ENCODE data around the gene CAPSL.

CAPSL gene

DNA sequence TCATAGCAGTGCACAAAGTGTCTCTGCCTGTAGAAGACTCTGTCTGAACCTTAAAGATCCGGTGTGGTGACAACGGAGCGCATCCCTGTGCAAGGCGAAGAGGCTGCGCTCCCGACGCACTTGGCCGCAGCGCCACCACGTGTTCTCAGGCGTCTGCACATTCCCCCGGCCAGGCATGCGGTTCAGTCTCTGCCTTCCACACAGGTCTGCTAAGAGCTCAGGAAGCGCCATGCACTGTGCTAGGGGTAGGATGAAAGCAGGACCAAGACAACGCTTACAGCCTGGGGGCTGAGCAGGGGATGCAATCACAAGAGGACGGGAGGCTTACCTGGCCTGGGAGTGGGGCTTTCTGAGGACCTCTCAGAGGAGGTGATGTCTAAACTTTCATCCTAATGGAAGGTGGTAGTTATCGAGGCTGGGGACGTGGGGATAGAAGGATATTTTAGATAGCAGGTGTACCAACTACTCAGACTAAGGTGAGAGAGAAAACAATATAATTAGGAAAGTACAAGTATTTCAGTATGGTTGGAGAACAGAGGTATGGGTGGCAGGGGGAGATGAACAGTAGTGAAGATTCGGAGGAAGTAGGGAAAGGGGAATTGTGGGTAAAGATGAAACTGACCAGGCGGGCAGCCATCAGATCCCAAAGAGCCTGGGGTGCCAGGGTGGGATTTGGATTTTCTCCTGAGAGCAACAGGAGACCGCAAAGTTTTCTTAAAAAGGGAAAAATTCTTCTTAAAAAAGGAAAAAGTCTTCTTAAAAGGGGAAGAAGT lies 13.3 kb downstream of the CAPSL start:
- no peak overlapping the region for H3K4me3 ChIP-seq (ENCODE audit: low read depth, low read length)
- peak; percentile 89 for DNase-seq (ENCODE audit: low read depth)
- TF ChIP-seq, protein P1, sequence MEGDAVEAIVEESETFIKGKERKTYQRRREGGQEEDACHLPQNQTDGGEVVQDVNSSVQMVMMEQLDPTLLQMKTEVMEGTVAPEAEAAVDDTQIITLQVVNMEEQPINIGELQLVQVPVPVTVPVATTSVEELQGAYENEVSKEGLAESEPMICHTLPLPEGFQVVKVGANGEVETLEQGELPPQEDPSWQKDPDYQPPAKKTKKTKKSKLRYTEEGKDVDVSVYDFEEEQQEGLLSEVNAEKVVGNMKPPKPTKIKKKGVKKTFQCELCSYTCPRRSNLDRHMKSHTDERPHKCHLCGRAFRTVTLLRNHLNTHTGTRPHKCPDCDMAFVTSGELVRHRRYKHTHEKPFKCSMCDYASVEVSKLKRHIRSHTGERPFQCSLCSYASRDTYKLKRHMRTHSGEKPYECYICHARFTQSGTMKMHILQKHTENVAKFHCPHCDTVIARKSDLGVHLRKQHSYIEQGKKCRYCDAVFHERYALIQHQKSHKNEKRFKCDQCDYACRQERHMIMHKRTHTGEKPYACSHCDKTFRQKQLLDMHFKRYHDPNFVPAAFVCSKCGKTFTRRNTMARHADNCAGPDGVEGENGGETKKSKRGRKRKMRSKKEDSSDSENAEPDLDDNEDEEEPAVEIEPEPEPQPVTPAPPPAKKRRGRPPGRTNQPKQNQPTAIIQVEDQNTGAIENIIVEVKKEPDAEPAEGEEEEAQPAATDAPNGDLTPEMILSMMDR (IDR thresholded peaks at IDR 0.05; ENCODE audit: insufficient read depth, low read depth, low read length, missing control alignments), result peak; percentile 82

DNA sequence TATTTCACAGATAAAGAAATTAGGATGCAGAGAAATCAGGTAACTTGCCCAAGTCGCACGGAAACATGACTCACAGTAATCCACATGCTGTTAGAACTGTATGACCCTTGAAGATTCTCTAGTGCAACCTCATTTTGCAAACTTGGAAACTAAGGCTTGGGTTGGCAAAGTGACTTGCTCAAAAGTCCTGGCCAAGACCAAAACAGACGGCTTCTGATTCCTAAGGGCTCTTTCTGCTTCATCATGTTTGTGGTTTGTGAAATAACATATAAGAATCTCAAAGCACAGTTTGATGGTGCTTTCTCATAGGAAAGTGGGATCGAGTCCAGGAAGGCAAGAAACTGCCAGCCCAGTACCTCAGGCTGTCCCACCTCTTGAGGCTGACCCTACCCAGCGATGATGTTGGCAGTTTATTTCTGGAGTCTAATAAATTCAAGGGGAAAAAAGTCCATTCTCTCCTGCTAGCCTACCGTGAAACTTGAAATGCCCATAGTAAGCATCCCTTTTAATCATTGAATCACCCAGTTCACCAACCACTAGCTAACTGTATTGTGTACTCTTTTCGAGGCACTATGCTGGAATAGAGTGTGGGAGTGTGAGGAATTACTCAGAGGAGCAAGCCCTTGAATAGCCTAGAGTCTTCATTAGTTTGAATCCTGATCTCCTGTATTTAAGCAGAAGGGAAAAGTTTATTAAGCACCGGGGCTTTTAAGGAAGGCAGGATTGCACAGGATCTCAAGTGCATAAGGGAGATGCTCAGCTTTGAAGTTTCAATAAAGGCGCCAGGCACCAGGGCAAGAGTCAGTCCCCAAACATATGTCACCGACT lies 14.1 kb downstream of the CAPSL start:
- no peak for DNase-seq (ENCODE audit: low read depth)
- H3K4me3 ChIP-seq (ENCODE audit: low read depth, low read length), result no peak overlapping the region

DNA sequence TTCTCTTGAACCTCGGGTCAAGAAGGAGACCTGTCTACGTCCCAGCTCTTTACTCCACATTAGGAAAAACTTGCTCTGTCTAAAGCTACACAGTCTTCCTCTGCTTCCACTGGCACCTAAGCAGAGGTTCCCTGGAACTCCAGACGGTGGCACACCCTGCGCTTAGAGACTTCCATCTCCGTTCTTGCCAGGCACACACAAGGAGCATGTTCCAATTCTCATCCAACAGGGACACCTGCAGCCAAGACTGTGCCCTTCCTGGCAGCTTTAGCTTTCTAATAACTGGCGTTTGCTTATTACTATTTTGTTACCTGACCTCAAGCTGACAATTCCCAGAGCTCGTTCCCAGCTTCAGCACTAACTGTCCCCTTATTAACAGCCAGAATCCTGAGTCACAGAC lies 16.0 kb downstream of the CAPSL start:
- DNase-seq (ENCODE audit: low read depth), result no peak
- TF ChIP-seq, protein P1 (IDR thresholded peaks at IDR 0.05; ENCODE audit: insufficient read depth, low read depth, low read length, missing control alignments), result no peak
- H3K4me3 ChIP-seq (ENCODE audit: low read depth, low read length), result no peak overlapping the region

More for the DNA sequence above, 14.1 kb downstream of the CAPSL start:
- TF ChIP-seq, protein P1 (IDR thresholded peaks at IDR 0.05; ENCODE audit: insufficient read depth, low read depth, low read length, missing control alignments), result no peak

DNA sequence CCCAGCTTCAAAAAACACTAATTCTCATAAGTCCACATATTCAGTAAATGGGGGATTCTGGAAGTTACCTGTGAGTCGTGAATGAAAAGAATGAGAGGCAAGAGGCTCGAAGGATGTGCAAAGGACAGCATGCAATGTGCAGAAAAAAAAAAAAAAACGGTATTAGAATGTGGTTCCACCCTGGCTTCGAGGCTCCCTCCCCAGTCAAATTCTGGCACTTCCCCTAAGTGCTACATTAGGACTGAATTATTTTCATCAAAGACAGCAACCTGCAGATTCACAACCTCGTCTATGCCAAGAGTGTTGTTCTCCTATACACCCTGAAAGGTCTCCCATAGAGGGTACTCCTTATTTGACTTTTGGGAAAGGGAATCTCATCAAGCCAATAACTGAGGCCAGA lies 16.5 kb downstream of the CAPSL start:
- no peak overlapping the region for H3K4me3 ChIP-seq (ENCODE audit: low read depth, low read length)
- DNase-seq (ENCODE audit: low read depth), result no peak
- TF ChIP-seq, protein P1 (IDR thresholded peaks at IDR 0.05; ENCODE audit: insufficient read depth, low read depth, low read length, missing control alignments), result peak; percentile 7

DNA sequence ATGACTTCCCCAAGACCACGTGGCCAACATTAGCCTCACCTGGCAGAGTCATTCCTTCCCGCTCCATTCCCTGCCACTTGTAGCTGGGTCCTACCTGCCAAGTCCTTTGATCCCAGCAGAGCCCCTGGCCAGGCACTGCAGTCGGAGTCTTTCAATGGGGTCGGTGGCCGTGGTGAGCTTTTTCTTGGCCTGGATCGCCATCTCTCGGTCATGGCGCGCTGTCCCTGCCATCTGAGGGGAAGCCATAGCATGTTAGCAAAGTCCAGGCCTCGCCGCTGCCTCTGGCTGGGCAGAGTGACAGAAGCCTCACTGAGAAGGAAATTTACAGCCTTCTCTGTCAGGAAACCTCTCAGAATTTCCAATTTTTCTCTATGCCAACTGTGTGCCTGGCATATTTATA lies 17.5 kb downstream of the CAPSL start:
- H3K4me3 ChIP-seq (ENCODE audit: low read depth, low read length), result no peak overlapping the region
- TF ChIP-seq, protein P1 (IDR thresholded peaks at IDR 0.05; ENCODE audit: insufficient read depth, low read depth, low read length, missing control alignments), result no peak
- no peak for DNase-seq (ENCODE audit: low read depth)

DNA sequence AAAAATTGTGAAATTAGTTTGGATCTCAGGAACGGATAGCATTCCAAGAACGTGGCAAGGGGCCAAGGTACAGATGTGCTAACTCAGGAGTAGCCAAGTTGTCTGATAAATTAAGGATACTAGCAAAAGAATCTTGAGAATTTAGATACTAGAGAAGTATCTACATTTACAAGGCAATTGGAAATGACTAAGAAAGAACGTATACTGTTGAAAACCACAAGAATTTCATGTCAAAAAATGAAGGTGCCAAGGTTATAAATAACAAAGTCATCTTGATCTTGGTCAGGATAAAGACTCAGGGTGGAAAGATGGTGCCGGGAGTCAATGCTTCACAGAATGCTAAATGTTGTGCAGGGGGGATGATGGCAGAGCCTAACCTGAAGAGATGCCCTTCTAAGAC lies 19.2 kb downstream of the CAPSL start:
- H3K4me3 ChIP-seq (ENCODE audit: low read depth, low read length), result no peak overlapping the region
- DNase-seq (ENCODE audit: low read depth), result no peak
- TF ChIP-seq, protein P1 (IDR thresholded peaks at IDR 0.05; ENCODE audit: insufficient read depth, low read depth, low read length, missing control alignments), result no peak

Measured in GM12865 (cell line).